ENCODE data around the gene RHOD. TPM values are rescaled to one million over a fixed set of nuclear protein-coding genes. Genes with fewer than 3 reads are reported as not detected.

RHOD gene
- total RNA-seq, 4 donors from 2014 or later, result 18.9 to 87.0 (median 24.4) TPM

DNA sequence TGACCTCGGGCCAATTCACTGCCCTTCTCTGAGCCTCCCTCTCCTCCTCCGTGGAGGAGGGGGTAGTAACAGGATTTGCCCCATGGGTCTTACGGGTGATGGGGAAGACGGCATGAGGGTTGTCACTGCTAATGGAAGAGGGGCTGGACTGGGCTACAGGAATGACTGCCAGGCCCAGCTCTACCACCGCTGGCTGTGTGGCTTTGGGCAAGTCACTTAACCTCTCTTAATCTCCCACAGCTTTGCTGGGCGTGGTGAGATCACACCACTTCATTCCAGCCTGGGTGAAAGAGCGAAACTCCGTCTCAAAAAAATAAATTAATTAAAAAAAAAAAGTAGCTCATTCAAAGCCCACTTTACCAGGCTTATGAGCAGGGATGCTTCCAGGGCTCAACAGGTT lies 30.9 kb upstream of the RHOD start:
- ATAC-seq (no peak), DNase-seq (no peak)
- TF ChIP-seq, protein P1, sequence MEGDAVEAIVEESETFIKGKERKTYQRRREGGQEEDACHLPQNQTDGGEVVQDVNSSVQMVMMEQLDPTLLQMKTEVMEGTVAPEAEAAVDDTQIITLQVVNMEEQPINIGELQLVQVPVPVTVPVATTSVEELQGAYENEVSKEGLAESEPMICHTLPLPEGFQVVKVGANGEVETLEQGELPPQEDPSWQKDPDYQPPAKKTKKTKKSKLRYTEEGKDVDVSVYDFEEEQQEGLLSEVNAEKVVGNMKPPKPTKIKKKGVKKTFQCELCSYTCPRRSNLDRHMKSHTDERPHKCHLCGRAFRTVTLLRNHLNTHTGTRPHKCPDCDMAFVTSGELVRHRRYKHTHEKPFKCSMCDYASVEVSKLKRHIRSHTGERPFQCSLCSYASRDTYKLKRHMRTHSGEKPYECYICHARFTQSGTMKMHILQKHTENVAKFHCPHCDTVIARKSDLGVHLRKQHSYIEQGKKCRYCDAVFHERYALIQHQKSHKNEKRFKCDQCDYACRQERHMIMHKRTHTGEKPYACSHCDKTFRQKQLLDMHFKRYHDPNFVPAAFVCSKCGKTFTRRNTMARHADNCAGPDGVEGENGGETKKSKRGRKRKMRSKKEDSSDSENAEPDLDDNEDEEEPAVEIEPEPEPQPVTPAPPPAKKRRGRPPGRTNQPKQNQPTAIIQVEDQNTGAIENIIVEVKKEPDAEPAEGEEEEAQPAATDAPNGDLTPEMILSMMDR (IDR thresholded peaks at IDR 0.05 in 4 of 5, conservative IDR thresholded peaks at IDR 0.05 in 1 of 5), result no peak
- TF ChIP-seq POLR2A (IDR thresholded peaks at IDR 0.05), result no peak
- in situ Hi-C loops (cut with MboI; ENCODE audit: low sequenced_read_pairs in 4 of 4), result no loop called here
- Histone ChIP-seq H3K4me1 (peaks cover 8% of the 10 kb centered on the region in 2 donors), H3K27ac (no peak overlapping the region), H3K36me3 (no peaks in the 10 kb centered on the region), H3K9me3 (no peaks in the 10 kb centered on the region), H3K4me3 (no peak overlapping the region), H3K27me3 (peaks cover 0 to 14% (median 6%) of the 10 kb centered on the region in 3 donors)
- intact Hi-C loops (cut with DNase I; ENCODE audit: low total_unique reads), result no loop called here

DNA sequence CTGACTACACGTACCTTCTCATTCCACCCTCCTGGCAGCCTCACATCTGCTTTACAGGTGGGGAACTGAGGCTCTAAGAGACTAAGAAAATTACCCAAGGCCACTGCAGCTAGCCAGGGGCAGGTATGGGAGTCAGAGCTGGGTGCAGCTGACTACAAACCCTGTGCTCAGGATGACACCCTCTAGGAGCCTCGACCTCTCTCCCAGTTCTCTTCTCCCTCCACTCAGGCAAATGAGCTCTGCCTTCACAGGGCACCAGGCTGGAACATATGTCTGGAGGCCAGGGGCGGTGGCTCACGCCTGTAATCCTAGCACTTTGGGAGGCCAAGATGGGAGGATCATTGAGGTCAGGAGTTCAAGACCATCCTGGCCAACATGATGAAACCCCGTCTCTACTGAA lies 29.7 kb upstream of the RHOD start:
- in situ Hi-C loops (cut with MboI; ENCODE audit: low sequenced_read_pairs in 4 of 4) (no loop called here), intact Hi-C loops (cut with DNase I; ENCODE audit: low total_unique reads) (no loop called here)
- DNase-seq (no peak), ATAC-seq (no peak)
- H3K4me3 ChIP-seq, result no peak overlapping the region
- TF ChIP-seq, protein P1 (IDR thresholded peaks at IDR 0.05 in 4 of 5, conservative IDR thresholded peaks at IDR 0.05 in 1 of 5), result no peak
- no peak for TF ChIP-seq POLR2A (IDR thresholded peaks at IDR 0.05)
- no peak overlapping the region for H3K27ac ChIP-seq
- no peaks in the 10 kb centered on the region for H3K9me3 ChIP-seq
- peaks cover 8% of the 10 kb centered on the region in 2 donors for H3K4me1 ChIP-seq
- H3K36me3 ChIP-seq, result no peaks in the 10 kb centered on the region
- H3K27me3 ChIP-seq, result peaks cover 0 to 14% (median 6%) of the 10 kb centered on the region in 3 donors

DNA sequence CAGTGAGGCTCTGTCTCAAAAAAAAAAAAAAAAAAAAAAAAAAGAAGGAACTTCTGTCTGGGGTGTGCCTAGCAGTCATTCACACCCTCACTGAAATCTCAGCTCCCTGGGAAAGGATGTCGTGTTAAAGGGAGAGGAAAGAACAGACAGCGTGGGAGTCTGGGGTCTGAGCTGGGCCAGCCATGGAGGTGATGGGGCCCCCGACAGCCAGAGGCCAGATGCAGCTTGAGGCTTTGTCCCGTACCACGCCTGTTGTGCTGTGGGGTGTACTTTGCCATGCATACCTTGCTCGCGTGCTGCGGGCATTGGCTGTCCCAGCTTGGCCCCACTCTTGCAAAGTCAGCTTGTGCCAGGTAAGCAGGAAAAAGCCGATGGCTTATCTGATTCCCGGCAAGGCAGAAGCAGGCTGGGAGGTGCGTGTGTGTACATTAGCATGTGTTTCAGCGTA lies 29.1 kb upstream of the RHOD start:
- TF ChIP-seq, protein P1 (IDR thresholded peaks at IDR 0.05 in 4 of 5, conservative IDR thresholded peaks at IDR 0.05 in 1 of 5), result no peak
- no peak for TF ChIP-seq POLR2A (IDR thresholded peaks at IDR 0.05)
- no peaks in the 10 kb centered on the region for H3K9me3 ChIP-seq
- ATAC-seq (no peak), DNase-seq (no peak)
- H3K36me3 ChIP-seq, result no peaks in the 10 kb centered on the region
- H3K27me3 ChIP-seq, result peaks cover 0 to 10% (median 6%) of the 10 kb centered on the region in 3 donors
- in situ Hi-C loops (cut with MboI; ENCODE audit: low sequenced_read_pairs in 4 of 4) (no loop called here), intact Hi-C loops (cut with DNase I; ENCODE audit: low total_unique reads) (no loop called here)
- H3K4me1 ChIP-seq, result peaks cover 4% of the 10 kb centered on the region in 2 donors
- H3K4me3 ChIP-seq, result no peak overlapping the region
- H3K27ac ChIP-seq, result no peak overlapping the region

DNA sequence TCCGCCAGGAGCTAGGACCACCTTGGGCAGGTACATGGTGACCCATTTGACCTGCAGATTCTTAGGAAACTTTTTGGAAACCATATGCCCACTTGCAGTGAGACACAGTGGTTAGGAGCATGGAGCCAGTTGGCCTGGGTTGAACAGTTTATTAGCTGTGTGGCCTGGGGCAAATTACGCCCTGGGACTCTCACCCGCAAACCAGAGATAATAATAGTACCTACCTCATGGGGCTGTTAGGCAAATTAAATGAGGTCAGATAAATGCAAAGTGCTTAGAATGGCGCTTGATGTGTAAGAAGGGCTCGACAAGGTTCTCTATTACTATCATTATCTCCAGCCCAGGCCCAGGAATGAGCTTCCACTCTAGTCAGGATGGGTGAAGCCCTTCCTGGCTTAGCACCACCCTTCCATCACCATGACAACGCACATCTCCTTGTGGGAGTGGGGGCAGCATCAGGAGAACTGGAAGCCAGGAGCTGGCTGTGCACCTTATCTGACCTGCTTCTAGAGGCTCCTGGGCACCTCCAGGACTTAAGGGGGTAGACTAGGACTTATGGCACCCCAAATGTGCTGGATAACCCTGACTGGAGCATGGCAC lies 28.6 kb upstream of the RHOD start:
- ATAC-seq (no peak), DNase-seq (no peak)
- intact Hi-C loops (cut with DNase I; ENCODE audit: low total_unique reads), result no loop called here
- in situ Hi-C loops (cut with MboI; ENCODE audit: low sequenced_read_pairs in 4 of 4), result no loop called here
- Histone ChIP-seq H3K27me3 (peaks cover 0 to 8% (median 6%) of the 10 kb centered on the region in 3 donors), H3K4me3 (no peak overlapping the region), H3K36me3 (no peaks in the 10 kb centered on the region), H3K9me3 (no peaks in the 10 kb centered on the region), H3K4me1 (no peaks in the 10 kb centered on the region), H3K27ac (no peak overlapping the region)
- TF ChIP-seq, protein P1 (IDR thresholded peaks at IDR 0.05 in 4 of 5, conservative IDR thresholded peaks at IDR 0.05 in 1 of 5), result no peak
- TF ChIP-seq POLR2A (IDR thresholded peaks at IDR 0.05), result no peak

DNA sequence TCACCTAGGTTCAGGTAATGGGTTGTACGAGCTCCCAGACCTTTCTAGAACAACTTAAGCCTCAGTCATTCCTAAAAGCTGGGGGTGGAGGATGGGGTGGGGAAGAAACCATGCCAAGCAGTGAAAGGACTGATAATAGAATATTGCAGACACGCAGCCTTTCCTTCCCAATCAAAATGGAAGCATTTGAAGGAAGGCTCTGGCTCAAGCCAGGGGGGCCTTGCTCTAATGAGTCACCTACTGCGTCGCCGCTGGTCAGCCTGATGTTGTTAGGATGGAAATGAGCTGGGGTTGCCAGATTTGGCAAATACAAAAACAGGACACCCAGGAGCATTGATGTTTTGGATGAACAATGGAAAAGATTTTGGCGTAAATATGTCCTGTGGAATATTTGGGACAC lies 27.5 kb upstream of the RHOD start:
- in situ Hi-C loops (cut with MboI; ENCODE audit: low sequenced_read_pairs in 4 of 4), result no loop called here
- no peak for ATAC-seq
- H3K36me3 ChIP-seq, result no peaks in the 10 kb centered on the region

More for the DNA sequence above, 27.5 kb upstream of the RHOD start:
- no peaks in the 10 kb centered on the region for H3K4me1 ChIP-seq
- H3K27me3 ChIP-seq, result peaks cover 0 to 6% (median under 1%) of the 10 kb centered on the region in 3 donors
- H3K27ac ChIP-seq, result no peak overlapping the region
- no peak for DNase-seq
- H3K4me3 ChIP-seq, result no peak overlapping the region
- H3K9me3 ChIP-seq, result no peaks in the 10 kb centered on the region
- TF ChIP-seq POLR2A (IDR thresholded peaks at IDR 0.05), result no peak
- TF ChIP-seq, protein P1 (IDR thresholded peaks at IDR 0.05 in 4 of 5, conservative IDR thresholded peaks at IDR 0.05 in 1 of 5), result no peak
- intact Hi-C loops (cut with DNase I; ENCODE audit: low total_unique reads), result no loop called here
